Lower leg skin (tissue), 4 donors: ENCODE results near the gene SMOC1. TPM values are rescaled to one million over a fixed set of nuclear protein-coding genes. Genes with fewer than 3 reads are reported as not detected.
A peak's percentile ranks its signal among the peaks of the same experiment; 100 is the strongest.

ENCODE experiments used
- DNase-seq, 2 donors: peaks; one replicate each; pipeline ENCODE4 v3.0.0-alpha.2; 2019; ENCODE audit warnings: low spot score in 2 of 2
- H3K4me3 ChIP-seq: fragments of 200-600 bp; sonication (generic); 2 replicates; pipeline ENCODE4 v1.5.1; 2017; ENCODE audit warnings: mild to moderate bottlenecking, low read depth; ENCODE audit not compliant: poor library complexity, severe bottlenecking
- CTCF ChIP-seq, 3 donors: fragments of 450-650 bp; IDR thresholded peaks; one replicate each; pipeline ENCODE4 v1.5.1; 2016; ENCODE audit warnings: antibody characterized with exemption in 3 of 3, mild to moderate bottlenecking in 3 of 3, moderate library complexity in 2 of 3
- POLR2A ChIP-seq, 2 donors: fragments of 450-650 bp; IDR thresholded peaks; one replicate each; pipeline ENCODE4 v1.6.1; 2016 to 2017; ENCODE audit warnings: antibody characterized with exemption in 2 of 2, mild to moderate bottlenecking in 1 of 2, moderate library complexity in 1 of 2
- WGBS, 2 donors: methylation state at CpG; one replicate each; pipeline ENCODE4 v1.1.5; 2018; 5-methylcytosine and 5-hydroxymethylcytosine counted together
- intact Hi-C: fragments of 100-400 bp; cut with DNase I; formaldehyde crosslinking; loops from one replicate; pipeline ENCODE4 v1.15.0; 2023; ENCODE audit warnings: low total_unique reads
- total RNA-seq, 4 donors: library from RNA; depleted of rRNA; stranded (reverse); fragments of >200 nt; gene quantifications; one replicate each; pipeline ENCODE4 v1.1.0, GENCODE V29; 2016

Gene SMOC1
- total RNA-seq, 4 donors from 2014 or later: 1.1 to 5.4 (median 1.9) TPM

GRCh38 chr14:70049605-70050004 lies 170.4 kb downstream of the SMOC1 start:
- WGBS, 2 donors: 42 to 46% methylated on average over 3 of the region's 3 CpGs
- DNase-seq: no peak
- no peak overlapping the region for H3K4me3 ChIP-seq
- intact Hi-C loops: no loop called here
- TF ChIP-seq CTCF (IDR thresholded peaks at IDR 0.05): no peak
- no peak for TF ChIP-seq POLR2A (IDR thresholded peaks at IDR 0.05)

- no peak for DNase-seq
- intact Hi-C loops: no loop called here
- TF ChIP-seq POLR2A (IDR thresholded peaks at IDR 0.05) (no peak), CTCF (IDR thresholded peaks at IDR 0.05) (no peak)
- WGBS, 2 donors: 73 to 87% methylated on average over 4 of the region's 4 CpGs
- H3K4me3 ChIP-seq: no peak overlapping the region
Measured at GRCh38 chr14:70050136-70050535, 170.9 kb downstream of the SMOC1 start.

DNA sequence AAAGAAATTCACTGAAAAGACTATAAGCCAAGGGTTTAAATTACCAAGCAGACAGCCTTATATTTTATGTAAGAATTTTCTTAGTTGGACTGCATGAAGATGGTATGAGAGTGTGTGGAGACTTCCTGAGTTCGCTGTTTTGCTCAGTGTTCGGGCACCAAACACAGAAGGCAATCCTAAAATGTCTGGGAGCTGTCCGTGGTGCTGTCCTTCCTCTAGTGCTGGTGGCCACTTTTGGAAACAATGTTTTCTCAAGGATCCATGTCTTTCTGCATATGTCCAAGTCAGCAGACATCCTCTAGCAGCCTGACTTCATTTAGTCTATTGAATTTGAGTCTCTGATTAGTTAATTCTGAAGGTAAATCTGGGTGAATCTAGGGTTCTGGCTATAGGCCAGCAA lies 173.8 kb downstream of the SMOC1 start:
- WGBS, 2 donors: 27 to 35% methylated on average over 3 of the region's 3 CpGs
- intact Hi-C loops: no loop called here
- no peak for DNase-seq
- TF ChIP-seq CTCF (IDR thresholded peaks at IDR 0.05) (no peak), POLR2A (IDR thresholded peaks at IDR 0.05) (no peak)
- no peak overlapping the region for H3K4me3 ChIP-seq

- no peak for DNase-seq
- TF ChIP-seq POLR2A (IDR thresholded peaks at IDR 0.05): no peak
- no peak for TF ChIP-seq CTCF (IDR thresholded peaks at IDR 0.05)
- H3K4me3 ChIP-seq: no peak overlapping the region
- 74% methylated on average over 5 of the region's 5 CpGs for WGBS, 2 donors
- intact Hi-C loops: no loop called here
Measured at GRCh38 chr14:70057519-70058136, 178.4 kb downstream of the SMOC1 start.

- peak in 1 of 2 donors; percentile 3 for DNase-seq
- intact Hi-C loops: no loop called here
- WGBS, 2 donors: 84 to 91% methylated on average over 2 of the region's 2 CpGs
- H3K4me3 ChIP-seq: no peak overlapping the region
- no peak for TF ChIP-seq CTCF (IDR thresholded peaks at IDR 0.05)
Measured at GRCh38 chr14:70059545-70059944, 180.3 kb downstream of the SMOC1 start.

GRCh38 chr14:70061108-70061507 lies 181.9 kb downstream of the SMOC1 start:
- TF ChIP-seq CTCF (IDR thresholded peaks at IDR 0.05) (no peak), POLR2A (IDR thresholded peaks at IDR 0.05) (no peak)
- intact Hi-C loops: no loop called here
- WGBS, 2 donors: 53 to 60% methylated on average over 2 of the region's 2 CpGs
- H3K4me3 ChIP-seq: no peak overlapping the region
- DNase-seq: no peak
